CD4-positive, alpha-beta T cell treated with Interleukin-17A for 1 hour (primary cell): Measurements from ENCODE around the gene BCL2L13.
A peak's percentile ranks its signal among the peaks of the same experiment; 100 is the strongest.

Experiments
- DNase-seq: peaks from one replicate; pipeline ENCODE4 v3.0.0-alpha.2; 2020

The BCL2L13 gene

DNA sequence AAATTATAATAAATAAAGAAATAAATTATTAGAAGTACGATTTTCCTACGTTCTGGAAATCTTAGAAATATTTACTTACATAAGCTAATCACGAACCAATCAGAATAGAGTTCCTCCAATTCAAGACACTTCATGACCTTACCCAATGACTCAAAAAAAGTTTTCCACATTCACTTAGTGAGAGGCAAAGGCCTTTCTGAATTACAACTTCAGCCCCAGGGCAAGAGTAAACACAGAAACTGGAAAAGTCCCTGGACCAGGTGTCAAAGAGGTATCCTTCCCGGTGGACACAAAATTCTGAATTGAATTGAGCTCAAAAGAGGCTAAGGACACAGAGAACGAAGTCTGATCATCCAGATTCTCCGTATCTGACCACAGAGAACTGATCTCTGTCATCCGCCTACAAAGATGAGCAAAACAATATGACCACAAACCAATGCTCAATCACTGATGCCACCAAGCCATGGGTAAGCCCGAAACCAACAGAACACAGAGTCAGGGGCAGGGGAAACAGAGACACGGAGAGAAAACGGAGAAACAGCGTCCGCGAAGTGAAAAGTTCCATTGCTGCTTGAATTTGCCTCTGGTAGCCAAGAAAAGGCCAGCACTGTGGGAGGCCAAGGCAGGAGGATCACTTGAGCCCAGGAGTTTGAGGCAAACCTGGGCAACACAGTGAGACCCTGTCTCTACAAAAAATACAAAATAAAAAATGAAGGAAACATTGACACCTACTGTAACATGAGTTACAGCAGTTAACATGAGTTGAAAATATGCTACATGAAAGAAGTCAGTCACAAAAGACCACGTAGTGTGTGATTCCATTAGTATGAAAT, 128.9 kb downstream of the BCL2L13 start:
- peak; percentile 67 for DNase-seq

DNA sequence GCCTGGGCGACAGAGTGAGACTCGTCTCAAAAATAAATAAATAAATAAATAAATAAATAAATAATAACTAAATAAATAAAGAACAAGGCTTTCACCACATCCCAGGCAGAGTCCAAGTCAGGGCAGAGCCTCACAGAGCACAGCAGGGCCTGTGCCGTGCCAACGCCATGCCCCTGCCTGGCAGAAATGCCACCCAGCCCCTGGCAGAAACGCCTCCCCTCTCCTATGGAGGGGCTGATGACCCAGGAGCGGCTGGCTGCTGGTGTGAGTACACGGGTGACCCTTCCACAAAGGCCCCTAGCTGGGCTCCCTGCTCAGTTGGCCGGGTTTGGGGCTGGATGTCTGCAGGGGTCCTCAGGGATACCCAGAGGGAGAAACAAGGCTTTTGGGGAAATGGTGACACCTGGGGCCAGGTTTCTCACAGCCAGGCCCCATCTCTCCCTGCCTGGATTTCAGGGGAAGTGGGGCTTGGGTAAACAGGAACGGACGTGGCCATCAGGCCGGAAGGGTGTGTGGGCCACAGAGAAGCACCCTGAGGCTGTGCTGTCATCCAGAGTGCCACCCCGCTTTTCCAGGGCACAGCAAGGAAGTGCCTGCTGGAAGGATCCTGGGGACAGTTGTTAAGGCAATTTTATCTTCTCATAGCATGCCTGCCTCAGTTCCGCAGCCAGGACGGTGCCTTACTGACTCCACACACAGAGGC, 130.6 kb downstream of the BCL2L13 start:
- DNase-seq, result no peak

DNA sequence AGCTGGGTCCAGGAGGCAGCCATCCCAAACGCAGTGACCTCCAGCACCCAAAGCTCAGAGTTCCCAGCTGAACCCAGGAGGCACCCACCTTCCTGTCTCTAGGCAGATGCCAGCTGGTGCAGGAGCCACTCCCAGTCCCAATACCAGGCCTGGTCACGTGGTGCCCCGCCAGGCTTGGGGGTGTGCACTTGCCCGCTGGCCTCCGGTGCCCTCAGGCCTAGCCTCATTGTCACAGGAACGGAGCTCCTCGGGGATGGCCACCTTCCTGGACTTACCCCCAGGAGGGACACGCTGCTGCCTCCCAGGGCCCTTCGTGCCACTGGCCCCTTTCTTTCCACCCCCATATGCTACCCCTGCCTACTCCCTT, 131.1 kb downstream of the BCL2L13 start:
- DNase-seq, result no peak

DNA sequence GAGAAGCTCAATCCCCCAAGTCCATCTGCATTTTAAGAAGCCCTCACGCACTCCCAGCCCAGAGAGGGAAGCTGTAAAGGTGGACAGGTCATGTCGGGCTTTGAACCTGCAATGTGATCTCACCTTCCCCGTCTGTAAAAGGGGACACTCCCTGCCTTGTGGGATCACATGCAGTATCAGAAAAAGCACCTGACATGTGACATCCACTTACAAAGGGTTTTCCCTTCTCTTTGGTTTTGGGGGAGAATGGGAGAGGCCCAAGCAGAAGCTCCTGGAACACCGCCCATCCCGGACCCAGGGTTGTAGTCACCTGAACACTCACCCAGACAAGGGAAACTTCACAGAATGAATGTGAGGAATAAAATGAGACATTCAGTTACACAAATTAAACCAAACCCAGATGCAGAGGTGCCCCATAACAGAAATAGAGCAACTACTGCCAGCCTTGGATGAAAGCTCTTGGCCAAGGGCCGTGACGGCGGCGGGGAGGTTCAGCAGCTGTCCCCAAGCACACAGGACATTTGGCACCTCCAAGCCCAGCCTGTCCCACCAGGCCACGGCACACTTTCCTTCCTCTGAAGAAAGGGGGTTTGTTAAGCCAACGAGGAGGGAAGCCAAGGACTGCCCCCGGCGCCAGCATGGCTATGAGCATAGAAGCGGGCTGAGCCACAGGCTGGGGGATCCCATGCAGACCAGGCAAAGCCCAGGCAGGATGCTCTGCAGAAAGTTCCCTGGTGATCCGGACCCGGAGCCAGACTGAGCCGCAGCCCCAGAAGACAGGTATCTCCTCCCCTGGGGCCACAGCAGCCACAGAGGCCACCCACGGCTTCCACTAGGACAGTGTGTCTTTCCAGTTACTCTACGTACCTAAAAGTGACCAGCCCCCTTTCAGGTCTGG, 131.9 kb downstream of the BCL2L13 start:
- no peak for DNase-seq

DNA sequence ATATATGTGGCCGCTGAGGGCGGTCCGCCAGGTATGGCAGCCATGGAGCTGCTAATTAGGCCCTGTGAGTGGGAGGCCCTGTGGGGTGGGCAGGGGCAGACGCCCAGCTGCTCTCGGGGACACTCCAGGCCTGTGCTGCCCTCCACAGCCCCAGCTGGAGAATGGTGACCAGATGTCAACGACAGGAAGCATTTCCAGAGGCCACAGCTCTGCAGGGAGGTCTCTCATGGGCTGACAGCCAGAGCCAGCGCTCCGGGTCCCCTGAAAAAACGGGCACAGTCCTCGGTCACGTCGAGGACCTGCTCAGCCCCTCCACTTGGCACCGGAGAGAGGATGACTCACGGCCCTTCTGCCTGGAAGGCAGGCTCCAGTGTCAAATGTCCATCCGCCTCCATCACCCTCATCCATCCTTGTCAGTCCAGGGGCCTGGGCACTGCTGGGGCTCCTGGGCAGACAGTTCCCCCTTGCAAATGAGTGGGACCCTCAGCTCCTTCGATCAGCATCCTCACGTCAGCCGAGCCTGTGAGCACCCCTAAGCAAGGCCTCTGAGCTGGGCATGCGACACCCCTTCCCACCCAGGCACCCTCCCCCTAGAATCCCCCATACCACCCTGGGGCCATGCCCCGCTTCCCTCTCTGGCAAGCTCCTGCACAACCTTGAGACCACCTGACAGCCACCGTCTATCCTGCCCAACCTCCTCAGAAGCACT, 133.8 kb downstream of the BCL2L13 start:
- no peak for DNase-seq

DNA sequence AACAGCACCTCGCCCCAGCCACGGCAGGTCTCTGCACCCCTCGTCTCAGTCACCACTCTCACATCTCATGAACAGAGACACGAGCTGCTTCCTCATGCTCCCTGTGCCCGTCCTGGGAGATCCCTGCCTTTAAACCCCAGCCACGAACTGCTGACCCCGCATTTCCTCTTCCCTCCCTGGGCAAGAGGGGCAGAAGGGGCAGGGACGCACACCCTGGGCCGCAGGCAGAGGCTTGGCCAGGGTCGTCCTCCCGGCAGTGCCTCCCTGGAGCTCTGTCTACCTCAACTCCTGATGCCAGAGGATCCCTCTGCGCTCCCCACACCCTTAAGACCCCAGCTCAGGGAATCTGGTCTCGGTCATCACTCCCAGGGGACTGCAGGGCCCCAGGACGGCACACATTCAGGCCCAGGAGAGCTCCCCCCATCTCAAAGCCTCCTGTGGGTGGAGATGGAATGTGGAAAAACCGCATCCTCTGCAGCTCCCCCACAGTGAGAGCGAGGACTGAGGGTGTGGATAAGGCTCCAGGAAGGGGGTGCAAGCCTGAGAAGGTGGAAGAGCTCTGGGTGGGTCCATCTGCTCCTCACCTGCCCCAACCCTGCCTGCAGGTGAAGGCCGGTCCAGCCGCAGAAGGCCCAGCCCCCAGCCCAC, 134.5 kb downstream of the BCL2L13 start:
- no peak for DNase-seq

DNA sequence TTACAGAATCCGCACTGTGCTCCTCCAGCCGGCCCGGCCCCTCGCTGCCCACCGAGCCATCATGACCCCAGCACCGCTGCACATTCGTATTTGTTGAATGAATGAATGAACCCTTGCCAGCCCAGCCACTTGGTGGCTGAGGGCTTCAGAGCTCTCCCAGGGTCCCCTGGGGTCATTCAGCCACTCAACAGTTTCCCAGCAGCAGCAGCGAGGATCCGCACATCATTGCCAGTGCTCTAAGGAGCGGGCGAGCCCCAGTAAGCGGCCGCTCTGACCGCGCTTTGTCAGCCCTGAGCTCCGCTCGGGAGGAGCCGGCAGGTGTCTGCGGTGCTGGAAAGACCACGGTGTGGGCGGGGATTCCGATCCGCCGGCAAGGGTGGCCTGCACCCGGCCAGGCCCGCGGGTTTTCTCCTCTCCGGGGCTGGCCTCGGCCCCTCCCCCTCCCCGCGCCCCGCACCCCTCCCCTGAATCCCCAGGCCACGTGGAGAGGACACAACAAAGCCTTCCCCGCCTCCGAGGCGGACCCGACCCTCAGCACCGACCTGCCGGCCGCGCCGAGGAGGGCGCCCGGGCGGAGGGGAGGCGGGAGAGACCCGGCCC, 135.1 kb downstream of the BCL2L13 start:
- DNase-seq, result peak; percentile 71

DNA sequence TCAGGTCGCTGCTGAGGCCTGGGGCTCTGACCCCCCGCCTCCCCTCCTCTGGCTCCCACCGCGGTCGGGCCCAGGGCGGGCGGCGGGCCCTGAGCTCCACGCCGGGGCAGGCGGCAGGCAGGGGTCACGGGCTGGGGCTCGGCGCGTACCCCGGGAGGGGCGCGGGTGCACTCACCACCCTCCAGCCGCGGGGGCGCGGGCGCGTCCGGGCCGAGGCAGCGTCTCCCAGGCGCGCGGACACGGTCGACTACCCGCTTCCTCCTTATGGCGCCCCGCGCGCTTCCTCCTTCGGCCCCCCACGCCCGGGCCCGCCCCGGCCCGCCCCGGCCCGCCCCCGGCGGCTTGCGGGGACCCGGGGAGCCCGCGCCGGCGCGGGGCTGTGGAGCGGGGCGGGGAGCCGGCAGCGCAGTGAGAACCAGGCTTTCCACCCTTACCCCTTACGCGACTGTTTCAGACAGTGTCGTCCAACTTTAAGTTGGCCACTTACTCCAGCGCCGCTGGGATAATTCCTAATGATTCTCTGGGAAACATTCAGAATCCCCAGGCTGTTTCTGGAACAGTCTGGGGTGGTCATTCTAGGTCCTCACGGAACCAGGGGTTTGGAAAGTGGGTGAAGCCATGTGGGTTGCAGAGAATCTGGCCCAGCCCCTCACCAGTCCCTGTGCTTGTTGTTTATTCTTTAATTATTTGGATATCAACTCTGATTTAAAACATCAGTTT, 135.8 kb downstream of the BCL2L13 start, which contains the start of gene BID:
BID (minus strand) TSS at position 264 of the 720 bp plus-strand sequence. CDS start 24,353 bp downstream, outside the sequence.
- peak; percentile 49 for DNase-seq

DNA sequence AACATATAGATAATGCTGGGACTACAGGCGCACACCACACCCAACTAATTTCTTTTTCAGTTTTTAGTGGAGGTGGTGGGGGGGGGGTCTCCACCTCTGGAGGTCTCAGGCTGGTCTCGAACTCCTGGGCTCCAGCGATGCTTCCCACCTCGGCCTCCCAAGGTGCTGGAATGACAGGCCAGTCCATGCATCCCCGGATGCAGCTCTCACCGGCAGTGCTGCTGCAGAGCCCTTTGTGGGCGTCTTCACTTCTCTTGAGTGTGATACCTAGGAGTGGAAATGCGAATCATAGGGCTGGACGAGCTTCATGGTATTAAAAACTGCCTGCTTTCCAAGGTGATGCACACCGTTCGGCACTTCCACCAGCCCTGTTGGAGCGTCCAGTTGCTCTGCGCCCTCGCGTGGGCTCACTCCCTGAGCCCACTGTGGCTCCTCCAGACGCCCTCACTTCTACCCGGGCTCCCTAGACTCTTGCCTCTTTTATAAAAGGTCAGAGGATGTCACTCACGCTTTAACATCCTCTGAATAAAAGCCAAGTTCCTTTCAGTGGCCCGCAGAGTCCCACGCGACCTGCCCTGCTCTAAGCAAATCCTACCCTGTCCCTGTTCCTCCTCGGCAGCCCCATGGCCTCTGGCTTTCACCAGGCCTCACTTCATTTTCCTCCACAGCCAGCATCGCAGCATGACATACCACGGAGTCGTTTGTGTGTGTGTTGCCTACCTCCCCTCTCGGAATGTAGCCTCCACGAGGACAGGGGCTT, 136.5 kb downstream of the BCL2L13 start:
- DNase-seq, result no peak

DNA sequence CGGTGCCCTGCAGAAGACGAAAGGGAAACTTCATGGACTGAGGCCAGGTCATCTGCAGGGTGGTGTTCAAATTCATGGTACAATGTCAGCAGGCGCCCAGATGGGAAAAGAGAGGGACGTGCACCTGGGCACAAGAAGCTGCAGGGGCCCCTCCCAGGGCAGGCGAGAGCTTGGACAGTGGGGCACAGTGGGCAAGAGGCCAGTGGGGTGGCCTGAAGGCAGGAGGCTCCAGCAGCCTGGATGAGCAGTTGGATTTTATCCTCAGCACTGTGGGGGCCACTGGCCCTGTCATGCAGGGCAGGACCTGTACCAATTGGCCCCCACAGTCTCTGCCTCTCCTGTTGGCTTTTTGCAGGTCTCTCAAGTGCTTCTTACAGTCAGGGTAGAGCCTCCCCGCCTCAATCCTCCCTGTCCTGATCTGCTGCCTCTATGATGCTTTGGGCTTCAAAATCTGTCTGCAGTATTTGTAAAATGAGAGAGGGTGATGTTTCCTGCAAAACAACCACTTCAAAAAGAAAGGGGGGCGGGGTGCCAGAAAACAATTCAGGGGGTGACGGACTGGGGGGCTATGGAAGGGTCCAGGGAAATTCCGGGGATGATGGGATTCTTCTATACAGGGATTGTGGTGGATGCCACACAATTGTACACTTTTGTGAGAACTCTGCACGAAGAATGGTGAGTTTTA, 137.4 kb downstream of the BCL2L13 start:
- peak; percentile 44 for DNase-seq

DNA sequence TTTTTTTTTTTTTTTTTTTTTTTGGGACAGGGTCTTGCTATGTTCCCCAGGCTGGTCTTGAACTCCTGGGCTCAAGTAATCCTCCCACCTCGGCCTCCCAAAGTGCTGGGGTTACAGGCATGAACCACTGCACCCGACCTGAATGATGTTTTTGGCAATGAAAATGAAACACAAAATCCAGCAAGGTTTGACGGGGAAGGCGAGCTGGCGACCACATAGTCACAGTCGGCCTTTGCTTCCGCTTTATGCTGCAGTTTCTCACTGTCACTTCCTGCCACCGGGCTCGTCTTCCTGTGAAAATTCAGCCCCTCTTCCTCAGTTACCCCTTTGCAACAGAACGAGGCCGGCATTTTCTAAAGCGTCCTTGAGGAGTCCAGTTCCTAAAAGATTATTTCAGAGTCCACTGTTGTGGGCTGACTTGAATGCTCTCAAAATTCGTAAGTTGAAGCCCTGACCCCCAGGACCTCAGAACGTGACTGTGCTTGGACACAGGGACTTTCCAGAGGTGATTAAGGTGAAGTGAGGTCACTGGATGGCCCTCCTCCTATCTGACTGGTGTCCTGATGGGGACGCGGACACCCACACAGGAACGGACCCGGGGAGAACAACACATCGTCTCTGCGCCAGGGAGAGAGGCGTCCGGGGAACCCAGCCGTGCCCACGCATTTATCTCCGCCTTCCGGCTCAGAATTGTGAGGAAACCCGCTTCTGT, 138.6 kb downstream of the BCL2L13 start:
- DNase-seq, result peak; percentile 84

DNA sequence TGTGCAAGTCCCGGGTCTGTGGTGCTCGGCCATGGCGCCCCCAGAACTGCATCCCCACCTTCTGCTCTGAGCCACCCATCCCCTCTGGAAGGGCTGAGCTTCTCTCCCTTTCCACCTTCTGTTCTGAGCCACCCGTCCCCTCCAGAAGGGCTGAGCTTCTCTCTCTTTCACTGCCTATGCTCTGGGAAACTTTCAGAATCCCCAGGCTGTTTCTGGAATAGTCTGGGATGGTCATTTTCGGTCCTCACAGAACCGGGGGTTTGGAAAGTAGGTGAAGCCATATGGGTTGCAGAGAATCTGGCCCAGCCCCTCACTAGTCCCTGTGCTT, 139.1 kb downstream of the BCL2L13 start:
- DNase-seq, result no peak

DNA sequence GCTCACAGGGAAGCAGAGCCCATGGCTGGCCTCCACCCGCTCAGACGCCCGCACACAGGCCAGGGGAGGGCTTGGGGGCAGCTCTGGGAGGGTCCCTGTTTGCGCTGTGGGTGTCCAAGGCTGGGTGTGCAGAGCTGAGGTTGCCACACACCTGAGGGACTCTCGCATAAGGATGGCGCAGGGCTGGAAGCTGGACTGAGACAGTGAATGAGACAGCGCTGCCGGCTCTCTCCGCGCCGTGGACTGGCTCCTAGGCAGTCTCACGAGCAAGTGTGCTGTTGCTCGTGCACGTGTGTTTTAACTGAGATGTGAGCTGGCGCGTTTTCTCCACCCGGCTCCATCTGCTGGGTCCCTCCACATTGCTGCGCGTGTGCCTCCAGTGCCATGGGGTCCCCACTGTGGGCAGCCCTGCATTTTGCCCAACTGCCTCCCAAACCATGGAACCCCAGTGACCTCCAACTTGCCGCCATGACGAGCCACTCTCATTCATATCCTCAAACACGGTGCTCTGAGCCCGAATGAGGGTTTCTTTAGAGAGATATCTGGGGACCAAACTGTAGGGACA, 139.9 kb downstream of the BCL2L13 start:
- no peak for DNase-seq

DNA sequence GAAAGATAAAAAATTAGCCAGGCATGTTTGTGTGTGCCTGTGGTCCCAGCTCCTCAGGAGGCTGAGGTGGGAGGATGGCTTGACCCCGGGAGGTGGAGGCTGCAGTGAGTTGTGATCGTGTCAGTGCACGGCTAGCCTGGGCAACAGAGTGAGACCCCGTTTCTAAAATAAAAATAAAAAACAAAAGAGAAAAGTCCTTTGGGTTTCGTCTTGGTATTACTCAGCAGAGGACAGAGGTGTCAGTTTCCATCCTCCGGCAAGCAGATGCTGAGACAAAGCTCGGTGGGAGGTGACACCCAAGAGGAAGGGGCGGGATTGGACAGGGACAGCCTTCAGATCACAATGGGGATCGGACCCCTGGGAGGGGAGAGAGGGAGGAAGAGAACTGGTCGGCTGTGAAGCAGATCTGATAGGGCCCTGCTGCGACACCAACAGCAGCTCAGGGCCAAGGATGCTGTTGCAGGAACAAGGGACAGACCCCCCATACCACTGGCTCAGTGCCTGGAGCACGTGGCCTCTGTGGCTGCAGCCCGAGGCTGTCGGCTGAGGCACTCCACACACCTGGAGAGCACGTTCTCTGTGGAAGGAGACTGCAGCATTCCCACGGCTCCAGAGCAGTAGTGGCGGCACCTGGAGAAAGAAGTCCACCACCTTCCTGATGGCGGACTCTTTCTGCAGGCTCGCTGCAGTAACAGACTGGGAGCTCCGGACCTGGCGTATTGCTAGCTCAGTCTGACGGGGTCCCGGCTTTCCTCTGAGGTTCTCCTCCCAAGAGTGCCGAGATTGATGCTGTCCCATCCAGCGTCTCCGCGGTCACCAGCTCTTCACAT, 140.9 kb downstream of the BCL2L13 start:
- no peak for DNase-seq

DNA sequence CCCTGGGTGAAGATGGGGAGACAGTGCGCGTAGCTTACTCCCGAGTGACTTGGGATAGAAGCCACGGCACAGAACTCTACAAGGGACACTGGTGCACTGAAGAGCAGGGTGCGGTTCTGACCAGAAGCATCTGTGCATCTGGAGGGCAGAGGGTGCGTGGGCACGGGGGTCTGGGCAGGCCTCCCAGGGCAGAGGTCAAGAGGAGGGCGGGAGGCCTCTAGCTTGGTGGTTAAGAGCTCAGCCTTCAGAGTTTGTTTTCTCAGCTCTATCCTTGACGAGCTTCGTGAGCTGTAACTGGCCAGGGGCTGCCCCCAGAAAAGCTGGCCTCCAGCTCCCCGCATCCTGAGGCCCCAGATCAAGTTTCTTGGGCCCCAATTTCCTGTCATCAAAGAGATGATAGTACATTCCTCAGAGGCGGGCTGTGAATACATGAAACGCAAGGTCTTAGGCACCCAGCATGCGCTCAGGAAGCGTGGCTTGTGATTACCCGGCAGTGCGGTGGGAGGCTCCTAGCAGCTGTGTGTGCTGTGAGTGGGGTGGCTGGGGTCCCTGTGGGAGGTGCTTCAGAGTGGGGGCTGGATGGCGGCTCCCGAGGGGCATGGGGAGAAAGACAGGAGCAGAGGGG, 141.7 kb downstream of the BCL2L13 start:
- no peak for DNase-seq
